Vagina (tissue), 2 donors: ENCODE measurements around the gene CCDC110. TPM values are rescaled to one million over a fixed set of nuclear protein-coding genes. Genes with fewer than 3 reads are reported as not detected.
A peak's percentile ranks its signal among the peaks of the same experiment; 100 is the strongest.
"Not testable (repeated sequence)": the region's sequence is repeated elsewhere in the genome, so short reads cannot be mapped to it uniquely, and the experiment has no call there.

ENCODE experiments used
- DNase-seq, 2 donors: peaks; one replicate each; pipeline ENCODE4 v3.0.0-alpha.2; 2017; ENCODE audit errors: extremely low spot score in 2 of 2
- H3K27ac ChIP-seq: fragments of 200-600 bp; sonication (generic); one replicate; pipeline ENCODE4 v1.5.1; 2019
- H3K27me3 ChIP-seq: fragments of 200-600 bp; sonication (generic); one replicate; pipeline ENCODE4 v1.5.1; 2019
- H3K36me3 ChIP-seq, 2 donors: fragments of 200-600 bp; sonication (generic); one replicate each; pipeline ENCODE4 v1.5.1; 2017 to 2019
- H3K4me1 ChIP-seq: fragments of 200-600 bp; sonication (generic); one replicate; pipeline ENCODE4 v1.5.1; 2019
- H3K4me3 ChIP-seq, 2 donors: fragments of 200-600 bp; sonication (generic); 1 replicate in 1 of 2; 2 replicates in 1 of 2; pipeline ENCODE4 v1.5.1; 2016 to 2019
- H3K9me3 ChIP-seq: fragments of 200-600 bp; sonication (generic); one replicate; pipeline ENCODE4 v1.5.1; 2019
- POLR2A ChIP-seq, 2 donors: fragments of 450-650 bp; IDR thresholded peaks; one replicate each; pipeline ENCODE4 v1.6.1; 2017; ENCODE audit warnings: antibody characterized with exemption in 2 of 2, mild to moderate bottlenecking in 2 of 2, moderate library complexity in 2 of 2
- POLR2AphosphoS5 ChIP-seq, 2 donors: sonication (generic); formaldehyde crosslinking; IDR thresholded peaks; one replicate each; pipeline ENCODE4 v1.9.0; 2017; ENCODE audit warnings: antibody characterized with exemption in 2 of 2, mild to moderate bottlenecking in 2 of 2, low read depth in 1 of 2; ENCODE audit not compliant: insufficient read depth in 1 of 2
- intact Hi-C: fragments of 100-400 bp; cut with DNase I; formaldehyde crosslinking; loops from one replicate; pipeline ENCODE4 v1.15.1; 2023
- total RNA-seq: library from RNA; depleted of rRNA; stranded (reverse); fragments of >200 nt; gene quantifications from one replicate; pipeline ENCODE4 v1.2.3, GENCODE V29; 2016
- TF ChIP-seq, protein P1 (sequence below), 3 experiments: fragments of 450-650 bp in 2 of 3; fragments of 200-600 bp in 1 of 3; sonication (generic) in 1 of 3; IDR thresholded peaks; one replicate each; pipeline ENCODE4 v1.5.1; 2017 to 2019; ENCODE audit warnings: antibody characterized with exemption in 3 of 3, mild to moderate bottlenecking in 2 of 3, moderate library complexity in 2 of 3

CCDC110 gene
- total RNA-seq, 1 donor from 2014 or later: 1.2 TPM

DNA sequence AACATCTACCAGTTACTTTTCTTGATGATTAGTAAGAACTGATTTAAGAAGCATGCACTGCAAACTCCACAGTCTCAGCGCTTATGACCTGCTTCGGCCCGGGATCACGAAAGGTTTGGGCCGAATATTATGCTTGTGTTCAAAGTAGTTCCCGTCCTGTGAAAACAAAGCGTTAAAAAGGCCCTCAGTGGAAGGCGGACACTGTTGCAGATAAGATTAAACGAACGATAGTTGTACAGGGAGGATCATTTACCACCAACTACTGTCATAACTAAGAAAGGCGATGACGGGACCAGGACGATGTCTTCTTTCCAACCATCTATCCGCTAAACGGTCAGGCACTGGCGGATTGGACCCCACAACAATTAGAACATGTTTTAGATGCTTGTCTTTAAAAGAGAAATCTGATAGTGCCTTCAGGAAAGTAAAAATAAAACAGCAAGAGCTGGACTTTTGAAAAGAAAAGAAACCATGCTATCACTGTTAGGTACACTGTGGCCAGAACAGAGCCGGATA lies 42.7 kb upstream of the CCDC110 start:
- DNase-seq: no peak
- intact Hi-C loops: no loop called here
- H3K27me3 ChIP-seq: no peaks in the 10 kb centered on the region
- no peak overlapping the region for H3K27ac ChIP-seq
- H3K4me1 ChIP-seq: peaks cover 5% of the 10 kb centered on the region
- no peaks in the 10 kb centered on the region for H3K9me3 ChIP-seq
- no peak for TF ChIP-seq POLR2A (IDR thresholded peaks at IDR 0.05)
- TF ChIP-seq, protein P1, sequence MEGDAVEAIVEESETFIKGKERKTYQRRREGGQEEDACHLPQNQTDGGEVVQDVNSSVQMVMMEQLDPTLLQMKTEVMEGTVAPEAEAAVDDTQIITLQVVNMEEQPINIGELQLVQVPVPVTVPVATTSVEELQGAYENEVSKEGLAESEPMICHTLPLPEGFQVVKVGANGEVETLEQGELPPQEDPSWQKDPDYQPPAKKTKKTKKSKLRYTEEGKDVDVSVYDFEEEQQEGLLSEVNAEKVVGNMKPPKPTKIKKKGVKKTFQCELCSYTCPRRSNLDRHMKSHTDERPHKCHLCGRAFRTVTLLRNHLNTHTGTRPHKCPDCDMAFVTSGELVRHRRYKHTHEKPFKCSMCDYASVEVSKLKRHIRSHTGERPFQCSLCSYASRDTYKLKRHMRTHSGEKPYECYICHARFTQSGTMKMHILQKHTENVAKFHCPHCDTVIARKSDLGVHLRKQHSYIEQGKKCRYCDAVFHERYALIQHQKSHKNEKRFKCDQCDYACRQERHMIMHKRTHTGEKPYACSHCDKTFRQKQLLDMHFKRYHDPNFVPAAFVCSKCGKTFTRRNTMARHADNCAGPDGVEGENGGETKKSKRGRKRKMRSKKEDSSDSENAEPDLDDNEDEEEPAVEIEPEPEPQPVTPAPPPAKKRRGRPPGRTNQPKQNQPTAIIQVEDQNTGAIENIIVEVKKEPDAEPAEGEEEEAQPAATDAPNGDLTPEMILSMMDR (IDR thresholded peaks at IDR 0.05): no peak
- no peak for TF ChIP-seq POLR2AphosphoS5 (IDR thresholded peaks at IDR 0.05; ENCODE audit: insufficient read depth in 1 of 2, low read depth in 1 of 2)
- no peak overlapping the region for H3K4me3 ChIP-seq
- no peaks in the 10 kb centered on the region for H3K36me3 ChIP-seq

DNA sequence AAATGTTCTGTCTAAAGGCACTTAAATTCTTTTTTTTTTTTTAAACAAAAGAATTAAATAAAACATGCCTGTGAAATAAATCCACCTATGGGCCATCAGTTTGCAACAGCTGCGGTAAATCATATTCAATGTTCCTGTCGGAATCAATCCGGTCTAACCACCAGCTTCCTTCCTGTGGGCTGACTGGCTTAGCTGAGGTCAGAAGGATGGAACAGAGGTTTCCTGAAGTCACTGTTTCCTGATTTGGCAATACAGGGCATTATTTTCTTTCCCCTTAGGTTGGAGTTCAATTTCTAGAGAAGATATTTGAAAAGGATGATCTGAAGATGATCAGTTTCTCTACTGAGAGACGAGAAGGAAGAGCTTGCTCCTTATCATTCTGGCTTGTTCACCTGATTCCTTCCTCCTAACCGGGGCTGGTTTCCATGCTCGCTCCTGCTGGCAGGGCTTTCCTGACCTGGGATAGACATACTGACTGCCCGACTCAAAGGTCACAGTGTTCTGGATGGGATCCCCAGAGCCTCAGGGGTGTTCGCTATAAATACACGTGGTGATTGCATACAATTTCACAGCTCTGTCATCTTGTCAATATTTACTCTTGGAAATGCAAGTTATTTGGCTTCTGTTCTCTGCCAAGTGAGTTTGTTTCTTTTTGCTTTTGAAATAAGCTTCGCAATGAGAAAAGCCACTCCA lies 42.1 kb upstream of the CCDC110 start:
- intact Hi-C loops: no loop called here

DNA sequence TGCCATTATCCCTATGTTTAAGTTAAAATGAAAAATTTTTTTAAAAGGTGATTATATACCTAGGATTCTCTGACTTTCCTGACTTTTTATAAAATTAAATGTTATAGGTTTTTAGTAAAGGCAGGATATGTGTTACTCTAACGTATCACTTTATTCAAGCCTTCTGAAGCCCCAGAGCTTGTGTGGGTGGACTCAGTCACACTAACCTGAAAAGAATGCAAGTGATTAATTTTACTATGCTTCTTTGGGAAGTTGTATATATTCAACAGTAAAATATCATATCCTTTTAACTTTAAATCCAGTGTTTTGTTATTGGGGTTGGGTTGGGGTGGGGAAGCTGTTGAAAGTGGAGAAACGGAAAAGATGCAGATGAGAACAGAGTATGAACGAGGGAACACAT lies 41.0 kb upstream of the CCDC110 start:
- Histone ChIP-seq H3K4me1 (peaks cover 5% of the 10 kb centered on the region), H3K36me3 (no peaks in the 10 kb centered on the region), H3K4me3 (no peak overlapping the region), H3K9me3 (no peaks in the 10 kb centered on the region), H3K27me3 (no peaks in the 10 kb centered on the region), H3K27ac (no peak overlapping the region)
- intact Hi-C loops: no loop called here
- TF ChIP-seq, protein P1 (IDR thresholded peaks at IDR 0.05): no peak
- TF ChIP-seq POLR2AphosphoS5 (IDR thresholded peaks at IDR 0.05; ENCODE audit: insufficient read depth in 1 of 2, low read depth in 1 of 2): no peak
- no peak for TF ChIP-seq POLR2A (IDR thresholded peaks at IDR 0.05)
- DNase-seq: no peak

More for the DNA sequence above, 42.1 kb upstream of the CCDC110 start:
- H3K27ac ChIP-seq: no peak overlapping the region
- H3K27me3 ChIP-seq: no peaks in the 10 kb centered on the region
- H3K9me3 ChIP-seq: no peaks in the 10 kb centered on the region
- TF ChIP-seq POLR2AphosphoS5 (IDR thresholded peaks at IDR 0.05; ENCODE audit: insufficient read depth in 1 of 2, low read depth in 1 of 2) (peak in 1 of 2 donors; percentile 35), POLR2A (IDR thresholded peaks at IDR 0.05) (no peak)
- no peaks in the 10 kb centered on the region for H3K36me3 ChIP-seq
- peaks cover 5% of the 10 kb centered on the region for H3K4me1 ChIP-seq
- no peak overlapping the region for H3K4me3 ChIP-seq
- DNase-seq: no peak

DNA sequence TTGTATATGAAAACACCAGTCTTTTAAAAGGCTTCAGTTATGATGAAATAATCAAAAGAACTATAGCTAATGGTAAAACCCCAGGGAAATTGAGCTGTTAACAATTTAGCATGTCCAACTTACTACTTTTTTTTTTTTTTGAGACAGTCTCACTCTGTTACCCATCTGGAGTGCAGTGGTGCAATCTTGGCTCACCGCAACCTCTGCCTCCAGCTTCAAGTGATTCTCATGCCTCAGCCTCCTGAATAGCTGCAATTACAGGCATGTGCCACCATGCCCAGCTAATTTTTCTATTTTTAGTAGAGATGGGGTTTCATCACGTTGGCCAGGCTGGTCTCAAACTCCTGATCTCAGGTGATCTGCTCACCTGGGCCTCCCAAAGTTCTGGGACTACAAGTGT lies 39.7 kb upstream of the CCDC110 start:
- H3K9me3 ChIP-seq, H3K4me3 ChIP-seq, H3K36me3 ChIP-seq, H3K27me3 ChIP-seq, H3K4me1 ChIP-seq, DNase-seq, H3K27ac ChIP-seq, intact Hi-C loops: not testable (repeated sequence)

DNA sequence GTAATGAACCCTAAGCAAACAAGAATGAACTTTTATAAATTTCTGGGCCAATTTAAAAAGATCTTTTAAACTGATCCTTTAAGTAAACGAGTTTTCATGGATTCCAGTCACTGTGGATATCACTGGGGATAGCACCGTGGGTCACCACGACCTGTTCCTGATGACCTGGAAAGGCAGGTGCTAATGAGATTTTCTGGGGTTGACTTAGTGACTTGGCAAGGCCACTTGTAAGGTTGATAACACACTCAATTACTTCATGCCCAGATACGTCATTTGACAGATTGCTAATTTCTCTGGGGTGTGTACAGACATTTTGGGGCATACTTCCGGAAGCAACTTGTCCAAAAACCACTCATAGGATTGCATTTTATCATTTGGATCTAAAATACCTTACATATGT lies 39.3 kb upstream of the CCDC110 start:
- H3K9me3 ChIP-seq: no peaks in the 10 kb centered on the region
- no peaks in the 10 kb centered on the region for H3K27me3 ChIP-seq
- DNase-seq: no peak
- intact Hi-C loops: no loop called here
- no peak overlapping the region for H3K27ac ChIP-seq
- H3K36me3 ChIP-seq: no peaks in the 10 kb centered on the region
- no peak overlapping the region for H3K4me3 ChIP-seq
- no peak for TF ChIP-seq POLR2AphosphoS5 (IDR thresholded peaks at IDR 0.05; ENCODE audit: insufficient read depth in 1 of 2, low read depth in 1 of 2)
- TF ChIP-seq, protein P1 (IDR thresholded peaks at IDR 0.05): no peak
- no peak for TF ChIP-seq POLR2A (IDR thresholded peaks at IDR 0.05)
- H3K4me1 ChIP-seq: peaks cover 5% of the 10 kb centered on the region

DNA sequence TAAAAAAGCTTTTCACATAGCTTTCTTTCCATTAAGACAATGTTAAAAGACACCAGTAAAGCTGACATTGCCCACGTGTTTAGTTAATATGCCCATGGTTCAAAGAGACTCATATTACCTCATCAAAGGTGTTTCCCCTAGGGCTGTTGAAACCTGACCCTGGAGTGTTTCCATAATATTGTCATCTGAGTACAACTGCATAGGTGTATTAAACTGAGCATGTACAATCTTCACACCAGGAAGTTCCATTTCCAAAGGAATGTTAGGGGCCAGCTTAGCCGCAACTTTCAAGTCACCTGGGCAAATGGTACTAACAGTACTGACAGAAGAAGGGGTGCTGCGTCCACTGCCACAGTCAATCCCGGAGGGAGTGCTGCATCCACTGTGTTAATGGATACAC lies 36.6 kb upstream of the CCDC110 start:
- no peak for DNase-seq
- intact Hi-C loops: no loop called here
- no peaks in the 10 kb centered on the region for H3K27me3 ChIP-seq
- TF ChIP-seq POLR2AphosphoS5 (IDR thresholded peaks at IDR 0.05; ENCODE audit: insufficient read depth in 1 of 2, low read depth in 1 of 2): no peak
- TF ChIP-seq, protein P1 (IDR thresholded peaks at IDR 0.05): no peak
- TF ChIP-seq POLR2A (IDR thresholded peaks at IDR 0.05): no peak
- H3K27ac ChIP-seq: no peak overlapping the region
- no peaks in the 10 kb centered on the region for H3K9me3 ChIP-seq
- no peaks in the 10 kb centered on the region for H3K36me3 ChIP-seq
- H3K4me3 ChIP-seq: no peak overlapping the region
- peaks cover 4% of the 10 kb centered on the region for H3K4me1 ChIP-seq
